Nephron (organoid): Measurements from ENCODE around the gene CCP110.

Experiments used
- H3K27ac Mint-ChIP-seq, 3 experiments: 2 replicates each; pipeline ENCODE4 v1.8.0; 2020; ENCODE audit warnings: mixed read lengths in 3 of 3, mild to moderate bottlenecking in 2 of 3, moderate library complexity in 1 of 3
- H3K27me3 Mint-ChIP-seq: 2 replicates; pipeline ENCODE4 v1.8.0; 2021; ENCODE audit warnings: low read depth, mild to moderate bottlenecking, moderate library complexity, mixed read lengths
- H3K36me3 Mint-ChIP-seq: 2 replicates; pipeline ENCODE4 v1.8.0; 2020; ENCODE audit warnings: low read depth, mixed read lengths
- H3K4me1 Mint-ChIP-seq: 2 replicates; pipeline ENCODE4 v1.8.0; 2020; ENCODE audit warnings: mixed read lengths
- H3K4me3 Mint-ChIP-seq, 3 experiments: 2 replicates each; pipeline ENCODE4 v1.8.0; 2020; ENCODE audit warnings: mild to moderate bottlenecking in 3 of 3, mixed read lengths in 3 of 3, moderate library complexity in 2 of 3
- H3K9me3 Mint-ChIP-seq: 2 replicates; pipeline ENCODE4 v1.8.0; 2020; ENCODE audit warnings: mixed read lengths
- TF ChIP-seq, protein P1 (sequence below), 3 experiments: fragments of 200-600 bp; sonication (generic); IDR thresholded peaks; one replicate each; pipeline ENCODE4 v1.5.0; 2021; ENCODE audit warnings: antibody characterized with exemption in 3 of 3; ENCODE audit not compliant: unreplicated experiment in 3 of 3

CCP110 gene

GRCh38 chr16:19488213-19488640 is 35.5 kb upstream of the CCP110 start:
- Mint-ChIP-seq H3K36me3 (no peaks in the 10 kb centered on the region), H3K27me3 (no peaks in the 10 kb centered on the region), H3K27ac (no peak overlapping the region), H3K4me1 (no peaks in the 10 kb centered on the region), H3K9me3 (no peaks in the 10 kb centered on the region), H3K4me3 (no peak overlapping the region)
- TF ChIP-seq, protein P1, sequence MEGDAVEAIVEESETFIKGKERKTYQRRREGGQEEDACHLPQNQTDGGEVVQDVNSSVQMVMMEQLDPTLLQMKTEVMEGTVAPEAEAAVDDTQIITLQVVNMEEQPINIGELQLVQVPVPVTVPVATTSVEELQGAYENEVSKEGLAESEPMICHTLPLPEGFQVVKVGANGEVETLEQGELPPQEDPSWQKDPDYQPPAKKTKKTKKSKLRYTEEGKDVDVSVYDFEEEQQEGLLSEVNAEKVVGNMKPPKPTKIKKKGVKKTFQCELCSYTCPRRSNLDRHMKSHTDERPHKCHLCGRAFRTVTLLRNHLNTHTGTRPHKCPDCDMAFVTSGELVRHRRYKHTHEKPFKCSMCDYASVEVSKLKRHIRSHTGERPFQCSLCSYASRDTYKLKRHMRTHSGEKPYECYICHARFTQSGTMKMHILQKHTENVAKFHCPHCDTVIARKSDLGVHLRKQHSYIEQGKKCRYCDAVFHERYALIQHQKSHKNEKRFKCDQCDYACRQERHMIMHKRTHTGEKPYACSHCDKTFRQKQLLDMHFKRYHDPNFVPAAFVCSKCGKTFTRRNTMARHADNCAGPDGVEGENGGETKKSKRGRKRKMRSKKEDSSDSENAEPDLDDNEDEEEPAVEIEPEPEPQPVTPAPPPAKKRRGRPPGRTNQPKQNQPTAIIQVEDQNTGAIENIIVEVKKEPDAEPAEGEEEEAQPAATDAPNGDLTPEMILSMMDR (IDR thresholded peaks at IDR 0.05; ENCODE audit: unreplicated experiment in 3 of 3), result no peak

- no peaks in the 10 kb centered on the region for H3K9me3 Mint-ChIP-seq
- no peaks in the 10 kb centered on the region for H3K27me3 Mint-ChIP-seq
- H3K27ac Mint-ChIP-seq, result no peak overlapping the region
- no peaks in the 10 kb centered on the region for H3K36me3 Mint-ChIP-seq
- TF ChIP-seq, protein P1 (IDR thresholded peaks at IDR 0.05; ENCODE audit: unreplicated experiment in 3 of 3), result no peak
- H3K4me1 Mint-ChIP-seq, result no peaks in the 10 kb centered on the region
- H3K4me3 Mint-ChIP-seq, result no peak overlapping the region
These were observed 33.1 kb upstream of the CCP110 start for GRCh38 chr16:19490619-19491018.

- Mint-ChIP-seq H3K36me3 (peaks cover 19% of the 10 kb centered on the region), H3K4me3 (no peak overlapping the region), H3K27ac (no peak overlapping the region), H3K27me3 (no peaks in the 10 kb centered on the region), H3K4me1 (no peaks in the 10 kb centered on the region), H3K9me3 (no peaks in the 10 kb centered on the region)
- TF ChIP-seq, protein P1 (IDR thresholded peaks at IDR 0.05; ENCODE audit: unreplicated experiment in 3 of 3), result no peak
These were observed 26.6 kb upstream of the CCP110 start for GRCh38 chr16:19497176-19497575.

DNA sequence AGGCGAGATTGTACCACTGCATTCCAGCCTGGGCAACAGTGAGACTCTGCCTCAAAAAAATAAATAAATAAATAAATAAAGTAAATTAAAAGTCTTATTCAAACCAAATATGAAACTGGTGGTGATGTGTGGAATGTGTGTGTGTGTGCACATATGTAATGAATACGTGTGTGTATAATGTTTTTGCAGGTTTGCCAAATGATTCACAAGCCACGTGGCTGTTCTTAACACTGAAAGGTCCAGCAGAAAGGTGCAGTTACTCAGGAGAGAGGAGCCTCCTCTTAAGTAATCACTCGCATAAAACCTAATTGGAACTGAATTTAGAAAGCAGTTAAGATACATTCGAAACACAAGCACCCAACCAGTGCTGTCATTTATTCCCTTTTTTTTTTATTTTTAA is 24.7 kb upstream of the CCP110 start:
- Mint-ChIP-seq H3K27me3 (no peaks in the 10 kb centered on the region), H3K9me3 (no peaks in the 10 kb centered on the region), H3K27ac (no peak overlapping the region), H3K36me3 (peaks cover 33% of the 10 kb centered on the region), H3K4me1 (no peaks in the 10 kb centered on the region), H3K4me3 (no peak overlapping the region)
- TF ChIP-seq, protein P1 (IDR thresholded peaks at IDR 0.05; ENCODE audit: unreplicated experiment in 3 of 3), result no peak

- Mint-ChIP-seq H3K4me3 (no peak overlapping the region), H3K9me3 (no peaks in the 10 kb centered on the region), H3K4me1 (no peaks in the 10 kb centered on the region), H3K27me3 (no peaks in the 10 kb centered on the region), H3K27ac (no peak overlapping the region), H3K36me3 (peaks cover 37% of the 10 kb centered on the region)
- TF ChIP-seq, protein P1 (IDR thresholded peaks at IDR 0.05; ENCODE audit: unreplicated experiment in 3 of 3), result no peak
These were observed 24.3 kb upstream of the CCP110 start for GRCh38 chr16:19499481-19499880.

GRCh38 chr16:19502395-19503131 is 21.2 kb upstream of the CCP110 start:
- Mint-ChIP-seq H3K4me3 (no peak overlapping the region), H3K27ac (no peak overlapping the region), H3K36me3 (peaks cover 65% of the 10 kb centered on the region), H3K4me1 (no peaks in the 10 kb centered on the region), H3K9me3 (no peaks in the 10 kb centered on the region), H3K27me3 (no peaks in the 10 kb centered on the region)
- TF ChIP-seq, protein P1 (IDR thresholded peaks at IDR 0.05; ENCODE audit: unreplicated experiment in 3 of 3), result peak; percentile 61 to 74 (median 68)
